ENCODE data around the gene TSHZ2.

TSHZ2 gene

DNA sequence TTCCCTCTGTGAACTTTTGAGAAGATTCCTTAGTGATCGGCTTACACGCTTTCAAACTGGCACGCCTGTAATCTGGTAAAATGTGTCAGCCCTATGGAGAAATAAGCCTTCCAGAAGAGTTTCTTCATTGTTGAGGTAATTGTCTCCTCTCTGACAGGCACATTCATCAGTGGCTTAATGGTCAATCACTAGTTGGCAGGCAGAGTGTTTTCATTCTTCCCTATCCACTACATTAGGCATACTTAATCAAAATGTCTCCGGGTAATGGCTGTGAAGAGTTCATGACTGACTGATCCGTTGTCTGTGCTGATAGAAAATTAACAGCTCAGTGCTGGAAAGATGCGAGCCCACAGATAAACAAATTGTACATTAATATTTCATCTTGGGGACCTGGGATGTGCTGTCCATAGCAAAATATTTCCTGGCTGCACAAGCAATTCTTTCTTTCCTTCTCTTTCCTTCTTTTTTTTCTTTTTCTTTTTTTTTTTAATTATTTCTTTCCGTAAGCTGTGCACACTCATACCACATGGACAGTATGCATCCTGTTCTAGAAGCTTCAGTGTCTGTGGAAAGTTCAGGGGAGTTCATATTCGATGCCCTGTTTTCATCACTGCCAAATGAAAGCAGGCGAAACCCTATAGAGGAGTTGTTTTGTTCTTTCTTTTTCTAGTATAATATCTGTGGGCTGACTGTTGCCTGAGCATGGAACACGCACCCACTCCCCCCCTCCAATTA lies 31.4 kb downstream of the TSHZ2 start:
- no peak overlapping the region for H3K4me3 ChIP-seq (IDR thresholded peaks at IDR 0.05; ENCODE audit: insufficient read depth, low read depth, low read length)
- TF ChIP-seq, protein P1, sequence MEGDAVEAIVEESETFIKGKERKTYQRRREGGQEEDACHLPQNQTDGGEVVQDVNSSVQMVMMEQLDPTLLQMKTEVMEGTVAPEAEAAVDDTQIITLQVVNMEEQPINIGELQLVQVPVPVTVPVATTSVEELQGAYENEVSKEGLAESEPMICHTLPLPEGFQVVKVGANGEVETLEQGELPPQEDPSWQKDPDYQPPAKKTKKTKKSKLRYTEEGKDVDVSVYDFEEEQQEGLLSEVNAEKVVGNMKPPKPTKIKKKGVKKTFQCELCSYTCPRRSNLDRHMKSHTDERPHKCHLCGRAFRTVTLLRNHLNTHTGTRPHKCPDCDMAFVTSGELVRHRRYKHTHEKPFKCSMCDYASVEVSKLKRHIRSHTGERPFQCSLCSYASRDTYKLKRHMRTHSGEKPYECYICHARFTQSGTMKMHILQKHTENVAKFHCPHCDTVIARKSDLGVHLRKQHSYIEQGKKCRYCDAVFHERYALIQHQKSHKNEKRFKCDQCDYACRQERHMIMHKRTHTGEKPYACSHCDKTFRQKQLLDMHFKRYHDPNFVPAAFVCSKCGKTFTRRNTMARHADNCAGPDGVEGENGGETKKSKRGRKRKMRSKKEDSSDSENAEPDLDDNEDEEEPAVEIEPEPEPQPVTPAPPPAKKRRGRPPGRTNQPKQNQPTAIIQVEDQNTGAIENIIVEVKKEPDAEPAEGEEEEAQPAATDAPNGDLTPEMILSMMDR (conservative IDR thresholded peaks at IDR 0.05; ENCODE audit: low read depth, low read length), result no peak
- H4K20me1 ChIP-seq (ENCODE audit: insufficient read depth), result no peaks in the 10 kb centered on the region
- no peak overlapping the region for H3K9ac ChIP-seq
- H3K27ac ChIP-seq, result no peak overlapping the region
- H3K4me2 ChIP-seq, result no peak overlapping the region
- H3K79me2 ChIP-seq (ENCODE audit: insufficient read depth, low read depth), result no peaks in the 10 kb centered on the region
- H3K36me3 ChIP-seq (ENCODE audit: insufficient read depth), result no peaks in the 10 kb centered on the region
- no peak overlapping the region for H2AFZ ChIP-seq (ENCODE audit: low read depth)
- no peaks in the 10 kb centered on the region for H3K27me3 ChIP-seq (ENCODE audit: insufficient read depth, low read depth)
- no peaks in the 10 kb centered on the region for H3K4me1 ChIP-seq (ENCODE audit: low read depth, poor library complexity, severe bottlenecking)

DNA sequence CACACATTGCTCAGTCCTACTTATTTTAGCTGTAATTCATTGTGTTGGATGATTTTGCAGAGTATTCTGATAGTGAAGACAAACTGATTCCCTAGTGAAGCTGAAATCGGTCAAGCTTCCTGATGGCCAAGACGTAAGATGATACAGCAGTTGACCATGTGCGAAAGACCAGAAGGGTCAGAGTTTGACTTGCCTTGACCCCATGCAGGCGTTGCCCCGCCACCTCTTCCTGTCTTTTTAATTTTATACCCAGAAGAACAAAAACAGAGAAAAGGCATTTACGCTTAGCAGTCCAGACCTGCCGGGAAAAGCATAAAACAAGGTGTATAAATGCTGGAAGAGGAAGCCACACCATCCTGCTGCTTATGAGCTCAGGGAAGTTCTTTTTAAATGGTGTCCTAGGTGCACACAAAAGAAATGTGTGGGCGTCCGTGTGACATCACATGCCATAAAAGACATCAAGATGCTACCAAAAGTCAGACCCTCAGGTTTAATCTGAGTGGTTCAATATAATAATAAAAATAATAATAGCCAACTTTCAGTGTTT lies 32.2 kb downstream of the TSHZ2 start:
- H3K27me3 ChIP-seq (ENCODE audit: insufficient read depth, low read depth), result no peaks in the 10 kb centered on the region
- H3K27ac ChIP-seq, result no peak overlapping the region
- no peak overlapping the region for H3K4me3 ChIP-seq (IDR thresholded peaks at IDR 0.05; ENCODE audit: insufficient read depth, low read depth, low read length)
- H3K4me2 ChIP-seq, result no peak overlapping the region
- H4K20me1 ChIP-seq (ENCODE audit: insufficient read depth), result no peaks in the 10 kb centered on the region
- no peak overlapping the region for H2AFZ ChIP-seq (ENCODE audit: low read depth)
- no peak overlapping the region for H3K9ac ChIP-seq
- TF ChIP-seq, protein P1 (conservative IDR thresholded peaks at IDR 0.05; ENCODE audit: low read depth, low read length), result no peak
- no peaks in the 10 kb centered on the region for H3K79me2 ChIP-seq (ENCODE audit: insufficient read depth, low read depth)
- H3K36me3 ChIP-seq (ENCODE audit: insufficient read depth), result no peaks in the 10 kb centered on the region
- H3K4me1 ChIP-seq (ENCODE audit: low read depth, poor library complexity, severe bottlenecking), result peaks cover 3% of the 10 kb centered on the region

DNA sequence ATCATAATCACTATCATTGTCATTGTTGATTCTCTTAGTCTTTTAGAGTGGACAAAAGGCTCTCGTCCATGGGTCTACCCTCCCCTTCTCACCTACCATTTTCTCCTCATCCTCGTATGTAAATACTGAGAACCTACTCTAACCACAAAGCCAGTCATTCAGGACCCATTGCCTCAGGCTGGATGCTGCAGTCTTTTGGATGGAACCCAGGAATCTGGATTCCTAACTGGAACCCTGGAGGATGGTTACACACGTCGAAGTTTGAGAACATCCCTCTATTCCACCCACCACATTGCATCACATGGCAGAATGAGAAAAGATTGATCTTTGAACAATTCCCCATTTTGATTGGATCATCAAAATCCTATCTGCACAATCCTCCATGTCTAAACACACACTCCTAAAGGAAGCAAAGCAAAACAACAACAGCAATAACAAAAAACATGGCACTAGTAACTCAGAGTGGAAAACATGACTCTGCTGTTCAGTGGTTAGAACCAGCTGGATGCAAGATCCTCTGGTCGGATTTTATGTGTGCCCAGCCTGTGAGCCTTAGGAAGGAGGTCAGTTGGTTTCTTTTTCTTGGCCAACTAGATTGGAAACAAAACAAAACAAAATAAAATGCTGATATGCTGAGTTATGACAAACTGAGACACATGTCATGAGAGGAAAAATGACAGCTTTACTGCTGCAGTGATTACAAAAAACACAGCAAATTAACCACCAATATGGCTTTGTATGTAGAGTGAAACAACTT lies 38.0 kb downstream of the TSHZ2 start:
- H3K4me3 ChIP-seq (IDR thresholded peaks at IDR 0.05; ENCODE audit: insufficient read depth, low read depth, low read length), result no peak overlapping the region
- no peaks in the 10 kb centered on the region for H3K27me3 ChIP-seq (ENCODE audit: insufficient read depth, low read depth)
- no peaks in the 10 kb centered on the region for H4K20me1 ChIP-seq (ENCODE audit: insufficient read depth)
- H3K27ac ChIP-seq, result no peak overlapping the region
- no peak overlapping the region for H3K9ac ChIP-seq
- no peaks in the 10 kb centered on the region for H3K79me2 ChIP-seq (ENCODE audit: insufficient read depth, low read depth)
- H3K36me3 ChIP-seq (ENCODE audit: insufficient read depth), result no peaks in the 10 kb centered on the region
- TF ChIP-seq, protein P1 (conservative IDR thresholded peaks at IDR 0.05; ENCODE audit: low read depth, low read length), result no peak
- no peak overlapping the region for H3K4me2 ChIP-seq
- H3K4me1 ChIP-seq (ENCODE audit: low read depth, poor library complexity, severe bottlenecking), result peaks cover 12% of the 10 kb centered on the region
- no peak overlapping the region for H2AFZ ChIP-seq (ENCODE audit: low read depth)

DNA sequence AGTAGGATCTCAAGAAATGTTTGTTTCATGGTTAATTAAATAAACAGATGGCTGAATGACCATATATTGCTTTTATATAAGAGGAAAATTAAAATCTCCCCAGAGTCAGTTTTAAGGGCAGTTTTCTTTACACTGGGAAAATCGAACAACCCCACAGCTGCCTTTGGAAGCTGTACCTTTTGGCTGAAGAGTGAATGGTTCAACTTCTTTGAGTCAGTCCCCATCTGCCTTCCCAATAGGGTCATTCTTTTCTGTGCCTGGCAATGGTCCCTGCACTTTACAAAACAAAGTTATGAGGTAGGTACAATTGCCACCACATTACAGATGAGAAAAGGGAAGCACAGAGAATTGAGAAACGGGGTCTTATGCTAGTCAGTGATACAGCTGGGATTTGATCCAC lies 39.5 kb downstream of the TSHZ2 start:
- no peak overlapping the region for H3K4me2 ChIP-seq
- H3K9ac ChIP-seq, result no peak overlapping the region
- no peaks in the 10 kb centered on the region for H3K36me3 ChIP-seq (ENCODE audit: insufficient read depth)
- no peaks in the 10 kb centered on the region for H3K27me3 ChIP-seq (ENCODE audit: insufficient read depth, low read depth)
- H2AFZ ChIP-seq (ENCODE audit: low read depth), result no peak overlapping the region
- H3K4me3 ChIP-seq (IDR thresholded peaks at IDR 0.05; ENCODE audit: insufficient read depth, low read depth, low read length), result no peak overlapping the region
- no peaks in the 10 kb centered on the region for H3K79me2 ChIP-seq (ENCODE audit: insufficient read depth, low read depth)
- peaks cover 12% of the 10 kb centered on the region for H3K4me1 ChIP-seq (ENCODE audit: low read depth, poor library complexity, severe bottlenecking)
- no peaks in the 10 kb centered on the region for H4K20me1 ChIP-seq (ENCODE audit: insufficient read depth)
- no peak overlapping the region for H3K27ac ChIP-seq
- TF ChIP-seq, protein P1 (conservative IDR thresholded peaks at IDR 0.05; ENCODE audit: low read depth, low read length), result no peak
